22Rv1 (cell line): ENCODE measurements around the gene FCHSD2.
"Not testable (repeated sequence)": the region's sequence is repeated elsewhere in the genome, so short reads cannot be mapped to it uniquely, and the experiment has no call there.

Experiments used
- ZFX ChIP-seq: fragments of 450-650 bp; IDR thresholded peaks from 2 replicates; pipeline ENCODE4 v1.6.1; 2017; ENCODE audit warnings: antibody characterized with exemption, borderline replicate concordance
- TF ChIP-seq, protein P1 (sequence below): fragments of 450-650 bp; IDR thresholded peaks from 2 replicates; pipeline ENCODE4 v1.5.1; 2017; ENCODE audit warnings: mild to moderate bottlenecking

DNA sequence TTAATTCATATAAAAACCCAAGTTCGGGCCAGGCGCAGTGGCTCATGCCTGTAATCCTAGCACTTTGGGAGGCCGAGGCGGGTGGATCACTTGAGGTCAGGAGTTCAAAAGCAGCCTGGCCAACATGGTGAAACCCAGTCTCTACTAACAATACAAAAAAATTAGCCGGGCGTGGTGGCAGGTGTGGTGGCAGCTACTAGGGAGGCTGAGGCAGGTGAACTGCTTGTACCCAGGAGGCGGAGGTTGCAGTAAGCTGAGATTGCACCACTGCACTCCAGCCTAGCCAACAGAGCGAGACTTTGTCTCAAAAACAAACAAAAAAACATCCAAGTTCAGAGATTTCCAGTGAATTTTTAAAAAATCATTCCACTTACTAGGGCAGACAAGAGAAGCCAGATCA is 5.4 kb downstream of the FCHSD2 start:
- TF ChIP-seq, protein P1, sequence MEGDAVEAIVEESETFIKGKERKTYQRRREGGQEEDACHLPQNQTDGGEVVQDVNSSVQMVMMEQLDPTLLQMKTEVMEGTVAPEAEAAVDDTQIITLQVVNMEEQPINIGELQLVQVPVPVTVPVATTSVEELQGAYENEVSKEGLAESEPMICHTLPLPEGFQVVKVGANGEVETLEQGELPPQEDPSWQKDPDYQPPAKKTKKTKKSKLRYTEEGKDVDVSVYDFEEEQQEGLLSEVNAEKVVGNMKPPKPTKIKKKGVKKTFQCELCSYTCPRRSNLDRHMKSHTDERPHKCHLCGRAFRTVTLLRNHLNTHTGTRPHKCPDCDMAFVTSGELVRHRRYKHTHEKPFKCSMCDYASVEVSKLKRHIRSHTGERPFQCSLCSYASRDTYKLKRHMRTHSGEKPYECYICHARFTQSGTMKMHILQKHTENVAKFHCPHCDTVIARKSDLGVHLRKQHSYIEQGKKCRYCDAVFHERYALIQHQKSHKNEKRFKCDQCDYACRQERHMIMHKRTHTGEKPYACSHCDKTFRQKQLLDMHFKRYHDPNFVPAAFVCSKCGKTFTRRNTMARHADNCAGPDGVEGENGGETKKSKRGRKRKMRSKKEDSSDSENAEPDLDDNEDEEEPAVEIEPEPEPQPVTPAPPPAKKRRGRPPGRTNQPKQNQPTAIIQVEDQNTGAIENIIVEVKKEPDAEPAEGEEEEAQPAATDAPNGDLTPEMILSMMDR = not testable (repeated sequence)
- TF ChIP-seq ZFX = not testable (repeated sequence)
